Activated CD4-positive, alpha-beta T cell treated with anti-CD3 and anti-CD28 coated beads, Interleukin-2, amount 50 U/mL, for 1 hour (primary cell): ENCODE results near the gene FAM171A2.
"Not testable (repeated sequence)": the region's sequence is repeated elsewhere in the genome, so short reads cannot be mapped to it uniquely, and the experiment has no call there.

Experiments
- DNase-seq: peaks from one replicate; pipeline ENCODE4 v3.0.0-alpha.2; 2020

Gene FAM171A2

GRCh38 chr17:44344939-44345453 lies 18.7 kb downstream of the FAM171A2 start, which contains the start of gene GRN:
Gene GRN (plus strand): TSS chr17:44345302. CDS start chr17:44349165, 3,863 bp downstream.
- DNase-seq, result peak; percentile 80

GRCh38 chr17:44343510-44344209 lies 20.0 kb downstream of the FAM171A2 start:
- DNase-seq, result no peak

DNA sequence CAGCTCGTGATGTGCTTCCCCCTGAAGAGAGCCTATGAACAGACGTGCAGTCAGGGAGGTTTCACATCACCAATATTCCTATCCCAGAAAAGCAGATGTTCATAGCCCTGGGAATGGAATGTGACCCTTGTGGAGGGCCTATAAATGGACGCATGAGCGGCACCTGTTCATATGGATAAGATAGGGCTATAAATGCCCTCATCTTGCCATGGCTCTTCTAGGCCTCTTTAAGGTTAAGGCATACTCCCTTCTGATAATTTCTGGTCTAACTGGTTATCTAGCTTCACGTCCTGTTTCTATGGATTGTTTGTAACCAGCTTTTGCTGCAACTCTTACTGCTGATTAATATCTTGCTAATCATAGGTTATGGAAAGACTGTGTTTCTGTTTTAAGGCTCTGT lies 23.1 kb downstream of the FAM171A2 start:
- not testable (repeated sequence) for DNase-seq

- DNase-seq, result no peak
These were observed 25.0 kb downstream of the FAM171A2 start for GRCh38 chr17:44338702-44339101.

- DNase-seq, result no peak
These were observed 27.7 kb downstream of the FAM171A2 start for GRCh38 chr17:44335968-44336367.

DNA sequence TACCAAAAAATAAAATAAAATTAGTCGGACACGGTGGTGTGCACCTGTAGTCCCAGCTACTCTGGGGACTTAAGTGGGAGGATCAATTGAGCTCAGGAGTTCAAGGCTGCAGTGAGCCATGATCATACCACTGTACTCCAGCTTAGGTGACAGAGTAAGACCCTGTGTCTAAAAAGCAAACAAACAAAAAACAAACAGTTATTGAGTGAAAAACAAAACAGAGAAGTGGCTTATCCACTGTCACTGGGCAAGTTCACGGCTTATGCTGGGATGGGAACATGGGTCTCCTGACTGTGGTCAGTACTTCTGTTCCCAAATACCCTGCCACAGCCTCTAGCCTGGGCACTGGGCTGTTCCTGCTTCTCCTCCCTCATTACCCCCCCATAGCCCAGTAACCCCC lies 28.1 kb downstream of the FAM171A2 start:
- DNase-seq, result no peak

DNA sequence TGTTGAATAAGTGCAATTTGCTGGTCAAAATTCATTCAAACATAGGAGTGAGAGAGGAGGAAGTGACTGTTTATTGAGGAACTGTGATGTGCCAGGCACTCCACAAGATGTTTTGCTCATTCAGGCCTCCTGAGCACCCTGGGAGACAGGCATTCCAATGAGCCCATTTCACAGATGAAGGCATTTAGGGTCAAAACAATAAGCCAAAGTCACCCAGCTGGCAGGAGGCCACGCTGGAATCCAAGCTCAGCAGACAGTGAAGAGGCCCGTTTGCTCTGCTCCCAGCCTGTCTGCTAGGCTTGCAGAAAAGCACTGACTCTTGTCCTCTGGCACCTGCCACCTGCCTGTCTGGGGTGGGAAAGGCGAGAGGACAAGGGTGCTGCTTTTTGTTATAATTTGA lies 28.9 kb downstream of the FAM171A2 start:
- DNase-seq, result no peak

- no peak for DNase-seq
These were observed 29.3 kb downstream of the FAM171A2 start for GRCh38 chr17:44334315-44334714.

- no peak for DNase-seq
These were observed 30.3 kb downstream of the FAM171A2 start for GRCh38 chr17:44333371-44333770.

GRCh38 chr17:44331249-44331760 lies 32.3 kb downstream of the FAM171A2 start:
- peak; percentile 66 for DNase-seq

DNA sequence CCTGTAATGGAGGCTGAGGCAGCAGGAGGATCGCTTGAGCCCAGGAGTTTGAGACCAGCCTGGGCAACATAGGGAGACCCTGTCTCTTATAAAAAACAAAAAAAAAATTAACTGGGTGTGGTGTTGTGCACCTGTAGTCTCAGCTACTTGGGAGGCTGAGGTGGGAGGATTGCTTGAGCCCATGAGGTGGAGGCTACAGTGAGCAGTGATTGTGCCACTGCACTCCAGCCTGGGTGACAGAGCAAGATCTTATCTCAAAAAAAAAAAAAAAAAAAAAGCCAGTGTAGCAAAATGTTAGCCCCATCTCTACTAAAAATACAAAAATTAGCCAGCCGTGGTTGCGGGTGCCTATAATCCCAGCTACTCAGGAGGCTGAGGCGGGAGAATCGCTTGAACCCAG lies 33.4 kb downstream of the FAM171A2 start:
- DNase-seq, result not testable (repeated sequence)

GRCh38 chr17:44329516-44329915 lies 34.1 kb downstream of the FAM171A2 start:
- not testable (repeated sequence) for DNase-seq

DNA sequence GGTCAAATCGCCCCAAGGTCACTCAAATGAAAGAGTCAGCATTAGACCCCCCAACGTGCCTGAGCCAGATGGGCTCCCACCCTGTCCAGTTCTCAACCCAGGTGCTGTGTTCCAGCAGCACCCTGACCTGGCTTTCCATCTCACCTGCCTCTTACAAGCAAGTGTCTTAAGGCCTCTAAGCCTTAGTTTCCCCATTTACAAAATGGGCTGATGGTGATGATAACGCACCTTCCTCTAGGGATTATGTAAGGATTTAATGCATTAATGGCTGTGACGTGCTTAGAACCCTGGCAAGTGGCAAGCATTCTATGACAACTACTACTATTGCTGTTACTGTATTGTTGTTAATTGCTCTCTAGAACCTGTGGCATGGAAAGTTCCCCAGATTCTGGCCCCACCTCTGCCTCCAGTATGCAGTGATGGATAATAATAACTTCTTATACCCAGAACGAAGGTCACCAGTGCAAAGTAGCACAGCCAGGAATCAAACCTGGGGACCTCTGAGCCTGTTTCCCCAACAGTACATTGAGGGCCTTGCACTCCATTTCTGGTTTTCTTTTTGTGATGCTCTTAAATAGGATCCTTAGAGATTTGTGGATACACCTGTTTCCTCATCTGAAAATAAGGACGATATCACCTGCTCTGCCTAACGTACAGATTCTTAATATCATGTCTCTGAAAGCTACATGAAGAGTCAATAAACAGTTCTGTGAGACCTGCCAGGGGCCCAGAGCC lies 35.8 kb downstream of the FAM171A2 start:
- no peak for DNase-seq

GRCh38 chr17:44326861-44327444 lies 36.7 kb downstream of the FAM171A2 start:
- peak; percentile 92 for DNase-seq

GRCh38 chr17:44324571-44325275 lies 38.9 kb downstream of the FAM171A2 start, which contains the start of gene SLC25A39:
Gene SLC25A39 (minus strand): TSS chr17:44324823. CDS start chr17:44323562, 1,261 bp downstream.
- peak; percentile 94 for DNase-seq

DNA sequence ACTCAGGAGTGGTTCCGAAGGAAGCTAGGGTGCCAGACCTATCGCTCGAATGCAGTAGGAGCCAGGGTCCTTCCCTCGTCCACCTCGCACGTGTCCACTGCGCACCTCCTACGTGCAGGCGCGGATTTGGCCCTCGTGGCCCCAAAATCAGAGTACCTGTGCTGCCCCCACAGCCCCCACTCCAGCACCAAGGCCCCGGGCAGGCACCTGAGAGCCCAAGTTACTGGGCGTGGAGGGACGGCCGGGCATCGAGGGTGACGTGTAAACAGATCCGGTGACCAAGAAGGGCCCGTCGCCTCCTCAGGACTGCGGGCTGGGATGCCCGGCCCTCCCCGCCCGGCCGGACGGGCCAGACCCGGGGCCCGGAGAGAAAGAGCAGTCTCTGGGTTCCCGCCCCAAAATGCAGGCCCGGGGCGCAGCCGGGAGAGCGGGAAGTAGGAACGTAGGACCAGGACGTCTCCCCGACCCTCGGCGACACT lies 39.5 kb downstream of the FAM171A2 start:
- DNase-seq, result no peak

DNA sequence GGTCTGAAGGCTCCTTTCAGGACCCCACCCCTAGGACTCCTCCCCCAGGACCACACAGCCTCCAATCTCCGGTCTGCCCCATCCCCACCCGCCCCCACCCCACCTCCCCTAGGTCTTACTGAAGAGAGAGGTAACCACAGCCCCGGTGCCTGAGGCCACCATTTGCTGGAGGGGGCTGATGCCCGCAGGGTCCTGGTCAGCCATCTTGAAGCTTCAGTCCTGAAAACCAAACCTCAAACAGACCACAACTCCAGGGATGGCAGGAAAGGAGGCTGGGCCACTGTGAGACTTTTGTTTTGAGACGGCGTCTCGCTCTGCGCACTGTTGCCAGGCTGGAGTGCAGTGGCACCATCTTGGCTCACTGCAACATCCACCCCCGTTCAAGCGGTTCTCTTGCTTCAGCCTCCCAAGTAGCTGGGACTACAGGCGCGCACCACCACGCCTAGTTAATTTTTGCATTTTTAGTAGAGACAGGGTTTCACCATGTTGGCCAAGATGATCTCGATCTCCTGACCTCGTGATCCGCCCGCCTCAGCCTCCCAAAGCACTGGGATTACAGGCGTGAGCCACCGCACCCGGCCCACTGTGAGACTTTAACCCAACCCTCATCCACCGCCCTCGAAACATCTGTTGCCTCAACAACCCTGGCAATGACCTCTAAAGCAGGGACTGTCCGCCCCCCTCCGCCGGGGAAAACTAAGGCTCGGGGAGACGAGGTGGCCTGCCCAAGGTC lies 40.1 kb downstream of the FAM171A2 start:
- DNase-seq, result no peak

DNA sequence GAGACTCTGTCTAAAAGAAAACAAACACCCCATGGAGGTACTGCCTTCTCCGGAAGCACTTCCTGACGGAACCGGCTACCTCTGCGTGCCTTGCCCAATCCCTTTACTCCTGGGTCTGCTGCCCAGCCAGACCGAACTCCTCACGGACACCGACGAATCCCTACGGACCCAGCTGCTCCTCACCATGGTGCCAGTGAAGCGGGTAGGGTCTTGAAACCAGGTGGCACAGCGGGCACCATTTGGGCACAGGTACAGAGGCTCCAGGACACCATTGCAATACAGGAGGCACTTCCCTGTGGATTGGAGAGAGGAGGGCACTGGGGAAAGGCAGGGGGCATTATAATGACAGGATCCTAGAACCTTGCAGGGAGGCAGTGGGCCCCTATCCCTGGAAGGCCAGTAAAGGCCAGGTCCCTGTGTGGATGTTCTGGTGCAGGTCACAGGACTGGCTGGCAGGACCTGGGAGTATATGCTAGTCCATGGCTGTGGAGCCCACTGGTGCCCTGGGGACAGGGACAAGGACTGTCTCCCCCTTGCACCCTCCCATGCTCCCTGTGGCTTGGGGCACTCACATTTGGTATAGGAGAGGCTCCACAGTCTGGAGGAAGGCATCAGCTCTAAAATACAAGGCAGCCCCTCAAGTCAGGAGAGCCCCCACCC lies 41.3 kb downstream of the FAM171A2 start:
- no peak for DNase-seq

DNA sequence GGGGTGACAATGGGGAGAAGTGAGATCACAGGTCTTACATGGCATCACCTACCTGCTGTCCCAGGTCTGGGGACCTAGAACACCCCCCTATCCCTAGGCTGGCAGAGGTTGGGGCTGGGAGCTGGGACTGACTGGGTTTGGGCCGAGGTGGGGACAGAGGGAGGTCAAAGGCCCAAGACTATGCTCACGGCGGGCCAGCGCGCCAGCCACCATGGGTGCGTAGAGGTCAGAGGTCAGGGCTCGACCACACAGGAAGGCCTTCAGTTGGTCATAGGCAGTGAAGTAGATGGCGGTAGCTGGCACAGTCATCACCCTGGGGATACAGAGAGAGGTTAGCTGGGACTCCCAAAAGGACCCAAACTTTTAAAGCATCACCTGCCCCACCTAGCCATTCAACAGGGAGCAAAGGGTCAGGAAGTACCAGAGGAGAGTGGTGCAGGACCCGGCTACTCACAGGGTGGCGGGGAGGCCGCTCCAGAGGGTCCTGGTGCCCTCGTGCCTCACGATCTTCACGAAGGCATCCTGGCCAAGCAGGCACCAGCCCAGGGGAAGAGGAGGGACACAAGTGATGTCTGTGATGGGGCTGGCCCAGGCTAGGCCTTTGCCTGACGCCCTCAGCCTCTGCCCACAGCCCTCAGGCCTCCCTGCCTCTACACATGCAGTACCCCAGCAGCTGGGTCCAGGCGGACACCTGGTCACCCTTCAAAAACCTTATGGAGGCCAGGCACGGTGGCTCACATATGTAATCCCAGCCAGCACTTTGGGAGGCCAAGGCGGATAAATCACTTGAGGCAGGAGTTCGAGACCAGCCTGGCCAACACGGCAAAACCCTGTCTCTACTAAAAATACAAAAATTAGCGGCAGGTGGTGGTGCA lies 42.2 kb downstream of the FAM171A2 start:
- no peak for DNase-seq

GRCh38 chr17:44320066-44320465 lies 43.6 kb downstream of the FAM171A2 start:
- no peak for DNase-seq
